Measurements from ENCODE around the gene CHID1. TPM values are rescaled to one million over a fixed set of nuclear protein-coding genes. Genes with fewer than 3 reads are reported as not detected.

CHID1 gene
- polyA plus RNA-seq, 1 donor, result 82.9 TPM

DNA sequence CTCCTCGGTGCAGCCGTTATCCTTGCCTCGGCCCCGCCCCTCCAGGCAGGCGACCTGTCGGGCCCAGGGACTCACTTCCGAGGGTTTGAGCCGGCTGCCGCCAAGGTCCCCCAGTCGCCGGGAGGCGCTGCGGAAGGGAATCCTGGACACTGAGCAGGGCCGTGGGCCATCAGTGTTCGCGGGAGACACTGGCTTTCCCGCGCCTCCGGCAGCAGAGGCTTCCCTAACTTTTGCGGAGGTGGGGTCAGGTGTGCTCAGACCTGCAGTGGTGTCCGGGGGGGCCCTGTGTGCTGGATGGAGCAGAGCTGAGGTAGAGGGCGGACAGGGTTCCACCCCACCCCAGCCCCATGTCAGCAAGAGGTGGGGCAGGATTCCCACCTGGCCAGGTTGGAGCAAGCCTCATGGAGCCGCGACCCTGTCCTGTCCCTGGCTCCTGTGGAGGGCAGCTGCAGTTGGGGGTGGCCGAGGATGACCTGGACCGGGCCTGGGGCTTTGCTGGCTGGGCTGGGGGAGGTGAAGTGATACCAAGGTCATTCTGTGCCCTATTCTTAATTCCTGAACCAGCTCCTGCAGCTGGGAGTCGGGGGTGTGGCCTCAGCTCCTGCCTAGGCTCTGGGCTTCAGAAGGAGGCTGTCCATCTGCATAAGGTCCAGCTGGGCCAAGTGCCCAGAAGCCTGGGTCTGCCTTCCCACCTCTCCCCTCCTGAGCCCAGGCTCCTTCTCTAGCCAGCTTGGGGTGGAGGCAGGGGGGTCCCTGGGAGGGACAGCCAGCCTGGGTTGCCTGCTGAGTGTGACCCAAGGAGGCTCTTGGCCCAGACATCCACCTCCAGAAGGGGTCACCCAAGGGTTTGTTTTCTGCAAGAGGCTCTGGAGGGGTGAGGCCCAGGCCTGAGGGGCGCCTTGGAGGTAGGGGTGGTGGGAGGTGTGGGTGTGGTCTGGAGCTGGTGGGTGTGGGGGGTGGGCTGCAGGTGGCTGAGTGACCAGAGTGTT is 59.5 kb downstream of the CHID1 start:
- Histone ChIP-seq H3K27ac (ENCODE audit: low read length) (no peak overlapping the region), H3K4me3 (ENCODE audit: low read length) (no peak overlapping the region), H3K27me3 (ENCODE audit: control insufficient read depth, insufficient read depth, low read length) (peaks cover 41% of the 10 kb centered on the region), H3K4me1 (ENCODE audit: control insufficient read depth, insufficient read depth, low read length) (peaks cover 23% of the 10 kb centered on the region), H3K9me3 (ENCODE audit: control insufficient read depth, low read depth, low read length) (no peaks in the 10 kb centered on the region), H3K36me3 (ENCODE audit: control insufficient read depth, insufficient read depth, low read length) (no peaks in the 10 kb centered on the region)
- WGBS (ENCODE audit: insufficient coverage, low lambda C conversion rate), result no CpG with 5 or more reads among the region's 28 CpGs
- DNase-seq, result no peak

DNA sequence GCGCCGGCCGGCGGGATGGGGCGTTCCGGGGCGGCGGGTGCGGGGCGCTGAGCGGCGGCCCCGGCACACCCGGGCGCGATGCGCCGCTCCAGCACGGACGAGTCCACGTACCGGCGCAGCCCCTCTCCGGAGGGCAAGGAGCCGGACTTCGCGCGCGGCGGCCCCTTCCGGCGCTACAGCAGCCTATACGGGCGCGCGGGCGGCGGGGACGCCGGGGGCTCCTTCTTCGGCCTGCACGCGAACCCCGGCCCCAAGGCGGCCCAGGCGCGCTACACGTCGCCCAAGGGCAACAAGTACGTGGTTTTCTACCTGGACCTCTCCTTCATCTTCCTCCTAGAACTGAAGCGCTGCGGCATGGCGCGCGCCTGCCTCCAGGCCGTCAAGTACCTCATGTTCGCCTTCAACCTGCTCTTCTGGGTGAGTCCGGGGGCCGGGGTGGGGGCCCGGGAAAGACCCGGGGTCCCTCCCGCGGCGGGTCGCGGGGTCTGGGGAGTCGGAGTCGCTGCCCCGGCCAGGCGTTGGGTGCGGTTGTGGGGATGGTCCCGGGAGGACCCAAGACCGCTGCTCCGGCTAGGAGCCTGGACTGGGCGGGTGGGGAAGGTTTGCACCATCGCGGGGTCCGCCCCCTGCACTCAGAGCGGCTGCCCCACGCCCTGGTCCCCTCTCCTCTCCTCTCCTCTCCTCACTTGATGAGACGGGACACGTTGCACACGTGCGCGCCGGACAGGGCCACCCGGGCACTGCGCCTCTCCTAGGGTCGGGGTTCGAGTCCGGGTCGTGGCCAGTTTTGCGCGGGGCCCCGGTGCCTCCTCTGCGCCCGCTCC is 60.4 kb downstream of the CHID1 start:
- no peak overlapping the region for H3K27ac ChIP-seq (ENCODE audit: low read length)
- H3K4me1 ChIP-seq (ENCODE audit: control insufficient read depth, insufficient read depth, low read length), result peaks cover 23% of the 10 kb centered on the region
- no peak for DNase-seq
- peaks cover 50% of the 10 kb centered on the region for H3K27me3 ChIP-seq (ENCODE audit: control insufficient read depth, insufficient read depth, low read length)
- no peaks in the 10 kb centered on the region for H3K36me3 ChIP-seq (ENCODE audit: control insufficient read depth, insufficient read depth, low read length)
- no CpG with 5 or more reads among the region's 97 CpGs for WGBS (ENCODE audit: insufficient coverage, low lambda C conversion rate)
- H3K4me3 ChIP-seq (ENCODE audit: low read length), result peak overlapping the region; percentile 23
- H3K9me3 ChIP-seq (ENCODE audit: control insufficient read depth, low read depth, low read length), result no peaks in the 10 kb centered on the region

DNA sequence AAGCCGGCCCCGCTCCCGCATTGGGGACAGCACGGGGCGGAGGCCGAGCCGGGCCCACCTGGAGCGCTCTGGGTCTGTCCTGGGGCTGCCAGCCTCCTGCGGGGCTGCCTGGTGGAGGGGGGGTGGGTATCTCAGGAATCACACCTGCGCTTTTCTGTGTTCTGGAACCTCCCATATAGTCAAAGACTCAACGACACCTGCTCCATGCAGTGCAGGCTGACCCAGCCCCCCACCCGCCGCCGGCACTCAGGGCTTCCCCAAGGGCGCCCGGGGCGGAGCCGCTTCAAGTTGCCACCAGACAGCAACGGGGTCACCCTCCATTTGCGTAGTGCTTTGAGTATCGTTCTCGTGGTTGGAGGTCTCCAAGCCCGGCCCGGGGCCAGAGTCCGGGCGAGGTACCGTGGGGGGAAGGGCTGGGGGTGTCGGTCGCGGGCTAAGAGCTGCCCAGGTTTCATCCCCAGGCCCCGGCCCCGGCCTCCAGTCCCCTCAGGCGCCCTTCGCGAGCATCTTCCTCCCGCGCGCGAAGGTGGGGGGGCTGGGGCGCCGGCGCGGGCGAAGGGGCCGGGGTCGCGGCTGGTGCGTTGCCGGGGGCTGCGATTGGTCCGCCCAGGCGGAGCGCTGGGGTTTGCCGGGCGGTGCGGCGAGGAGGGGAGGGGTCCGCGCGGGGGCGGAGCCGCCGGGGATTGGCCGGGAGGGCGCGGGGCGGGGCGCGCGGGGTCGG is 61.3 kb downstream of the CHID1 start:
- no peak overlapping the region for H3K27ac ChIP-seq (ENCODE audit: low read length)
- no CpG with 5 or more reads among the region's 71 CpGs for WGBS (ENCODE audit: insufficient coverage, low lambda C conversion rate)
- no peaks in the 10 kb centered on the region for H3K36me3 ChIP-seq (ENCODE audit: control insufficient read depth, insufficient read depth, low read length)
- H3K4me3 ChIP-seq (ENCODE audit: low read length), result peak overlapping the region; percentile 31
- H3K27me3 ChIP-seq (ENCODE audit: control insufficient read depth, insufficient read depth, low read length), result peaks cover 58% of the 10 kb centered on the region
- H3K4me1 ChIP-seq (ENCODE audit: control insufficient read depth, insufficient read depth, low read length), result peaks cover 30% of the 10 kb centered on the region
- no peaks in the 10 kb centered on the region for H3K9me3 ChIP-seq (ENCODE audit: control insufficient read depth, low read depth, low read length)
- DNase-seq, result no peak

DNA sequence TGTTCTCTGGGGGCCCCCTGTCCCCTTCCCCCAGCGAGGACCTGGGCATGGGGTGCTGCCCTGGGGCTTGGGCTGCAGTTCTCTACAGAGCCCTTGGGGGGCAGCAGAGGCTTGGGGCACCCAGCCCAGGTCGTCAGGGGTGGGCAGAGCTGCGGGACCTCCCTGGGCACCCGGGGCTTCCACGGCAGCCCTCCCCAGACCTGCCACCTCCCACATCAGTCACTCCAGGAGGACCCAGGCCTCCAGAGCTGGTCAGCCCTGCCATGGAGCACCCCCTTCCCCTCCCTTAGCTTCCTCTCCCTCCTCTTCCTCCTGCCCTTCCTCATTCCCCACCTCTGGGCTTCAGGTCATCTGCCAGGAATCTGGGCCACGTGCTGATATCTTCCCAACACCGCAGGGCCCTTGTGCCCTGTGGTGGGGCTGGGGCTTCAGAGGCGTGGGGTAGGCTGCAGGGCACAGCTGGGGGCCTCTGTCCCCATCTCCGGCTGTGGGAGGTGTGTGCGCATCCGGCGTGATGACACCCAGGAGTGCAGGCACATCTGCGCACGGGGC is 62.2 kb downstream of the CHID1 start:
- WGBS (ENCODE audit: insufficient coverage, low lambda C conversion rate), result no CpG with 5 or more reads among the region's 14 CpGs
- H3K4me3 ChIP-seq (ENCODE audit: low read length), result no peak overlapping the region
- H3K4me1 ChIP-seq (ENCODE audit: control insufficient read depth, insufficient read depth, low read length), result peaks cover 34% of the 10 kb centered on the region
- H3K27me3 ChIP-seq (ENCODE audit: control insufficient read depth, insufficient read depth, low read length), result peaks cover 66% of the 10 kb centered on the region
- H3K27ac ChIP-seq (ENCODE audit: low read length), result no peak overlapping the region
- DNase-seq, result no peak
- no peaks in the 10 kb centered on the region for H3K9me3 ChIP-seq (ENCODE audit: control insufficient read depth, low read depth, low read length)
- H3K36me3 ChIP-seq (ENCODE audit: control insufficient read depth, insufficient read depth, low read length), result no peaks in the 10 kb centered on the region

DNA sequence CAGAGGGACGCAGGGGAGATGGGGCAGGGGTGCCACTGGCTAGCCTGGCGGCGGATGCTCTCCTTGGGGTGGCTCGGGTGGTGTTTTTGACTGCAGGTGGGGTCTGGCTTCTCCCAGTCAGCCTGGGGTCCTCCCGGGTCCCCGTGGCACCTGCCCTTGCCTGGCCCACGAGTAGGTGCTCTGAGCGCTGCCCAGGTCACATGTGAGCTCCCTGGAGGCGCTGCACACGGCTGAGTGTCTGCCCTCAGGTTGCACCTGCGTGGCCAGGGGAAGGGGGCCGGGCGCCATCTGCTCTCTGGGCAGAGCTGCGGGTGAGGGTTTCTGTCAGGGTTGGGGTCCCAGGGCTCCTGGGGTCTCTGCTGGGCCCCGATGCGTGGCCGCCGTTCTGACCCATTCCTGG is 62.7 kb downstream of the CHID1 start:
- WGBS (ENCODE audit: insufficient coverage, low lambda C conversion rate), result no CpG with 5 or more reads among the region's 18 CpGs
- no peak for DNase-seq
- peaks cover 38% of the 10 kb centered on the region for H3K4me1 ChIP-seq (ENCODE audit: control insufficient read depth, insufficient read depth, low read length)
- H3K27ac ChIP-seq (ENCODE audit: low read length), result no peak overlapping the region
- H3K27me3 ChIP-seq (ENCODE audit: control insufficient read depth, insufficient read depth, low read length), result peaks cover 71% of the 10 kb centered on the region
- no peak overlapping the region for H3K4me3 ChIP-seq (ENCODE audit: low read length)
- no peaks in the 10 kb centered on the region for H3K36me3 ChIP-seq (ENCODE audit: control insufficient read depth, insufficient read depth, low read length)
- H3K9me3 ChIP-seq (ENCODE audit: control insufficient read depth, low read depth, low read length), result peaks cover 3% of the 10 kb centered on the region

DNA sequence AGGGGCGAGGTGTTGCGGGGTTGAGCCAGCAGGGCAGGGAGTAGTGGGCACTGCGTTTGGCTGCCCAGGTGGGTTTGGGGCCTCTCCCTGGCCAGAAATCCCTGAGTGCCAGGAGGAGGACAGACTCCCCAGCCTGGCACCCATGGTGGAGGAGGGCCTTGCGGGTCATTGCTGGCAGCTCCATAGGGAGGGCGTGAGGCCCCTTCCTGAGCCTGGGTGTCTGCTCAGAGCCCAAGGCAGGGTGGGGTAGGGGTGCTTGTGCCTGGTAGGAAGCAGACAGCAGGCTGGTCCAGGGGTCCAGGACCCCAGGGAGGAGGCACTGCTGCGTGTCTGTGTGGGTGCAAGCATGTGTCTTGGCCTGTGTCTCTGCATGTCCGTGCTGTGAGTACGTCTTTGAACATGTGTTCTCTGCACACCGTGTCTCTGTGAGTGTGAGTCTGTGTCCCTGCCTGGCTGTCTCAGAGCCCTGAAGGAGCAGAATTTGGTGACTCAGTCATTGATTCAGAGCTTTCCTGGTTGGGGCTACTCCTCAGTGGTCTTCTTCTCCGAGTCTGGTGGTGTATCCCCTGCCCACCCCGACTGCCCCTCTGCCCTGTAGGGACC is 64.0 kb downstream of the CHID1 start:
- DNase-seq, result no peak
- Histone ChIP-seq H3K27ac (ENCODE audit: low read length) (no peak overlapping the region), H3K27me3 (ENCODE audit: control insufficient read depth, insufficient read depth, low read length) (peaks cover 66% of the 10 kb centered on the region), H3K4me1 (ENCODE audit: control insufficient read depth, insufficient read depth, low read length) (peaks cover 38% of the 10 kb centered on the region), H3K4me3 (ENCODE audit: low read length) (no peak overlapping the region), H3K9me3 (ENCODE audit: control insufficient read depth, low read depth, low read length) (peaks cover 3% of the 10 kb centered on the region), H3K36me3 (ENCODE audit: control insufficient read depth, insufficient read depth, low read length) (no peaks in the 10 kb centered on the region)
- WGBS (ENCODE audit: insufficient coverage, low lambda C conversion rate), result no CpG with 5 or more reads among the region's 11 CpGs

DNA sequence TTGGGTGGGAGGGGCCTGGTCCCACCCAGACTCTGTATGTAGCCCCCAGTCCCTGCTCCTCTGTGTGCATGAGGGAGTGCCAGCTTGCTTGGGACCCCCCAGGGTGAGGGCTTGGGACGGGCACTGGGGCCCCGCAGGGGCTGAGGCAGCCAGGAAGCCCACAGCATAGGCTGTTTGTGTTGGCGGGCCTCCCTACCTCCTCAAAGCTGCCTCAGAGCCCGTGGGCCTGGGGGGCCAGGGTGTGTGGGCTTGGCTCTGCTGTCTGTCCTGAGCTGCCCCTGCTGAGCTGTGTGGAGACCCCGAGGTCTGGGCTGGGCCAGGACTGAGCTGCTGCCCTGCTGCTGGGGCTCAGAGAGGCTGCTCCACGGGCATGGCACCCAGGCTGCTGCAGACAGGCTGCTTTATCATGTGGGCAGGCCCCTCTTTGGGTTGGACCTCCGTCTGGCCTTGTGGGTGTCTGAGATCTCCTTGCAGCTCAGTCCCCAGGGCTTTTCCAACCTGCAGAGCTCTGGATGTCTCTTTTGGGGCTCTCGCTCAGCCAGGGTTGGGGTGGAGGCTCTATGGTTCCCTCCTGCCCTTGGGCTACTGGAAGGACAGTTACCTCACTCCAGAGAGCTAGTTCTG is 64.6 kb downstream of the CHID1 start:
- DNase-seq, result no peak
- peaks cover 3% of the 10 kb centered on the region for H3K9me3 ChIP-seq (ENCODE audit: control insufficient read depth, low read depth, low read length)
- H3K4me3 ChIP-seq (ENCODE audit: low read length), result no peak overlapping the region
- peaks cover 60% of the 10 kb centered on the region for H3K27me3 ChIP-seq (ENCODE audit: control insufficient read depth, insufficient read depth, low read length)
- no peak overlapping the region for H3K27ac ChIP-seq (ENCODE audit: low read length)
- peaks cover 42% of the 10 kb centered on the region for H3K4me1 ChIP-seq (ENCODE audit: control insufficient read depth, insufficient read depth, low read length)
- no CpG with 5 or more reads among the region's 8 CpGs for WGBS (ENCODE audit: insufficient coverage, low lambda C conversion rate)
- peaks cover 2% of the 10 kb centered on the region for H3K36me3 ChIP-seq (ENCODE audit: control insufficient read depth, insufficient read depth, low read length)

DNA sequence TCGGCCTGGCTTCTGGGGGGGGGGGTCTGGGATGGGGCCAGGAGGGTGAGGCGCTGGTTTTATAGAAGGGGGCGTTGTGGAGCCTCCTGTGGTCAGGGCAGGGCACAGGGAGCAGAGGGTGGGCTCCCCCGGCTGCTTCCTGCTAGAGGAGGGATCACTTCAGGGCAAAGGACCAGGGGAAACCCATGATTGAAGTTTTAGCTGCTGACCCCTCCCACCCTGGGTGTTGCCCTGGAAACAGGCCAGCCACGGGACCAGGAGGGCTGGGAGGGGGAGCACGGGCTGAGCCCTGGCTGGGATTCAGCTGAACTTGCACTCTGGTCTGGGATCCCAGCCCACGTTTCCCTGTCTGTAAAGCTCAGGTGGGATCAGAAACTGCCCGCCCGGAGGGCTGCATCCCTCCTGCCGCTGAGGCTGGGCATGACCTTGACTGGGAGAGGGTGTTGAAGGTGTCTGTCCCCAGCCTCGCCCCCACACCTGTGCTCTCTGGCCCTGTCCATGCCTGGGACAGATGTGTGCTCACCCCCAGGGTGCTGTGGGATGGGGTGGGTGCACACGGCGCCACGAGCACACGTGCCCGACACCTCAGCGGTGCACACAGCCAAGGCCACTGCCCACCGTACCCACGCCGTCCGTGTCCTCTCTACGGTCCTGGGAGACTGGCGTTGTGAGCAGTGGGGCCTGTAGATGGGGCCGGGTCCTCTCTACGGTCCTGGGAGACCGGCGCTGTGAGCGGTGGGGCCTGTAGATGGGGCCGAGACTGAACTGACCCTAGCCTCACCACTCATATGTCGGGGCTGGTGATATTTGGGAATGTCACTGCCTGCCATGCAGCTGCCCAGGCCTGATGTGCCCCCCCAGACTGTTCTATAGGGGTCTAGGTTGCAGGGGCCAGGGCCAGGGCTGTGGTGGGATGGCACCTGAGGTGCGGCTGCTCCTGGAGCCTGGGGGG is 65.6 kb downstream of the CHID1 start:
- H3K27ac ChIP-seq (ENCODE audit: low read length), result peak overlapping the region; percentile 57
- peak; percentile 71 to 75 for DNase-seq
- H3K36me3 ChIP-seq (ENCODE audit: control insufficient read depth, insufficient read depth, low read length), result peaks cover 11% of the 10 kb centered on the region
- no CpG with 5 or more reads among the region's 31 CpGs for WGBS (ENCODE audit: insufficient coverage, low lambda C conversion rate)
- H3K4me1 ChIP-seq (ENCODE audit: control insufficient read depth, insufficient read depth, low read length), result peaks cover 35% of the 10 kb centered on the region
- peak overlapping the region; percentile 6 for H3K4me3 ChIP-seq (ENCODE audit: low read length)
- H3K27me3 ChIP-seq (ENCODE audit: control insufficient read depth, insufficient read depth, low read length), result peaks cover 50% of the 10 kb centered on the region
- peaks cover 3% of the 10 kb centered on the region for H3K9me3 ChIP-seq (ENCODE audit: control insufficient read depth, low read depth, low read length)

Measured in large intestine (tissue), 3 donors.